ENCODE measurements around the gene STPG4. TPM values are rescaled to one million over a fixed set of nuclear protein-coding genes. Genes with fewer than 3 reads are reported as not detected.

Gene STPG4
- total and polyA plus RNA-seq, 2 of the 8 experiments (the other 6 are each of a cell fraction or from before 2014, with no cell fraction given) = 0.28 TPM; not detected in 1

DNA sequence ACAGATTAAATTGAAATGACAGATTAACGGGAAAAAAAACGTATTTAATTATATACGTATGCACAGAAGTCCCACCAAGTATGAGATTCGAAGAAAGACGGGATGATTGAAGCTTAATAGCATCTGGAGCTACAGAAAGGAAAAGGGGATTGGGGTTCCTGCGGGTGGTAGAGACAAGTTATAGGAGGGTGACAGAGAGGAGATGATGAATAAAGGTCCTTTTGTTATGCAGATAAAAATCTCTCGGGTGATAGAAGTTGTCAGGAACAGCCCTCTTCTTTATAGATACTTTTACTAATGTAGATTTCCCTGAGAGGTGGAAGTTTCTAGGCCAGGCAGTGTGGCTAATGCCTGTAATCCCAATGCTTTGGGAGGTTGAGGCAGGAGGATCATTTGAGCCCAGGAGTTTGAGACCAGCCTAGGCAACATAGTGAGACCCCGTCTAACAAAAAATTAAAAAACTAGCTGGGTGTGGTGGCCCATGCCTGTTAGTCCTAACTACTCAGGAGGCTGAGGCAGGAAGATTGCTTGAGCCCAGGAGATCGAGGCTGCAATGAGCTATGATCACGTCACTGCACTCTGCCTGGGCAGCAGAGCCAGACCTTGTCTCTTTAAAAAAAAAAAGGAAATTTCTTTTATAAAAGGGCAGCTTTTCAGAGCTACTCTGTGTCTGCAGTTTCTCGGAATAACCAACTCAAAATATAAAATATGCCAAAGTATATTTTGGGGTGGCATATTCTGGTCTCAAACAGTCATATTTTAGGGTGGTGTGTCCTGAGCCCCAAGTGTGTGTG, 113.0 kb downstream of the STPG4 start (continued):
- TF ChIP-seq, protein P1, sequence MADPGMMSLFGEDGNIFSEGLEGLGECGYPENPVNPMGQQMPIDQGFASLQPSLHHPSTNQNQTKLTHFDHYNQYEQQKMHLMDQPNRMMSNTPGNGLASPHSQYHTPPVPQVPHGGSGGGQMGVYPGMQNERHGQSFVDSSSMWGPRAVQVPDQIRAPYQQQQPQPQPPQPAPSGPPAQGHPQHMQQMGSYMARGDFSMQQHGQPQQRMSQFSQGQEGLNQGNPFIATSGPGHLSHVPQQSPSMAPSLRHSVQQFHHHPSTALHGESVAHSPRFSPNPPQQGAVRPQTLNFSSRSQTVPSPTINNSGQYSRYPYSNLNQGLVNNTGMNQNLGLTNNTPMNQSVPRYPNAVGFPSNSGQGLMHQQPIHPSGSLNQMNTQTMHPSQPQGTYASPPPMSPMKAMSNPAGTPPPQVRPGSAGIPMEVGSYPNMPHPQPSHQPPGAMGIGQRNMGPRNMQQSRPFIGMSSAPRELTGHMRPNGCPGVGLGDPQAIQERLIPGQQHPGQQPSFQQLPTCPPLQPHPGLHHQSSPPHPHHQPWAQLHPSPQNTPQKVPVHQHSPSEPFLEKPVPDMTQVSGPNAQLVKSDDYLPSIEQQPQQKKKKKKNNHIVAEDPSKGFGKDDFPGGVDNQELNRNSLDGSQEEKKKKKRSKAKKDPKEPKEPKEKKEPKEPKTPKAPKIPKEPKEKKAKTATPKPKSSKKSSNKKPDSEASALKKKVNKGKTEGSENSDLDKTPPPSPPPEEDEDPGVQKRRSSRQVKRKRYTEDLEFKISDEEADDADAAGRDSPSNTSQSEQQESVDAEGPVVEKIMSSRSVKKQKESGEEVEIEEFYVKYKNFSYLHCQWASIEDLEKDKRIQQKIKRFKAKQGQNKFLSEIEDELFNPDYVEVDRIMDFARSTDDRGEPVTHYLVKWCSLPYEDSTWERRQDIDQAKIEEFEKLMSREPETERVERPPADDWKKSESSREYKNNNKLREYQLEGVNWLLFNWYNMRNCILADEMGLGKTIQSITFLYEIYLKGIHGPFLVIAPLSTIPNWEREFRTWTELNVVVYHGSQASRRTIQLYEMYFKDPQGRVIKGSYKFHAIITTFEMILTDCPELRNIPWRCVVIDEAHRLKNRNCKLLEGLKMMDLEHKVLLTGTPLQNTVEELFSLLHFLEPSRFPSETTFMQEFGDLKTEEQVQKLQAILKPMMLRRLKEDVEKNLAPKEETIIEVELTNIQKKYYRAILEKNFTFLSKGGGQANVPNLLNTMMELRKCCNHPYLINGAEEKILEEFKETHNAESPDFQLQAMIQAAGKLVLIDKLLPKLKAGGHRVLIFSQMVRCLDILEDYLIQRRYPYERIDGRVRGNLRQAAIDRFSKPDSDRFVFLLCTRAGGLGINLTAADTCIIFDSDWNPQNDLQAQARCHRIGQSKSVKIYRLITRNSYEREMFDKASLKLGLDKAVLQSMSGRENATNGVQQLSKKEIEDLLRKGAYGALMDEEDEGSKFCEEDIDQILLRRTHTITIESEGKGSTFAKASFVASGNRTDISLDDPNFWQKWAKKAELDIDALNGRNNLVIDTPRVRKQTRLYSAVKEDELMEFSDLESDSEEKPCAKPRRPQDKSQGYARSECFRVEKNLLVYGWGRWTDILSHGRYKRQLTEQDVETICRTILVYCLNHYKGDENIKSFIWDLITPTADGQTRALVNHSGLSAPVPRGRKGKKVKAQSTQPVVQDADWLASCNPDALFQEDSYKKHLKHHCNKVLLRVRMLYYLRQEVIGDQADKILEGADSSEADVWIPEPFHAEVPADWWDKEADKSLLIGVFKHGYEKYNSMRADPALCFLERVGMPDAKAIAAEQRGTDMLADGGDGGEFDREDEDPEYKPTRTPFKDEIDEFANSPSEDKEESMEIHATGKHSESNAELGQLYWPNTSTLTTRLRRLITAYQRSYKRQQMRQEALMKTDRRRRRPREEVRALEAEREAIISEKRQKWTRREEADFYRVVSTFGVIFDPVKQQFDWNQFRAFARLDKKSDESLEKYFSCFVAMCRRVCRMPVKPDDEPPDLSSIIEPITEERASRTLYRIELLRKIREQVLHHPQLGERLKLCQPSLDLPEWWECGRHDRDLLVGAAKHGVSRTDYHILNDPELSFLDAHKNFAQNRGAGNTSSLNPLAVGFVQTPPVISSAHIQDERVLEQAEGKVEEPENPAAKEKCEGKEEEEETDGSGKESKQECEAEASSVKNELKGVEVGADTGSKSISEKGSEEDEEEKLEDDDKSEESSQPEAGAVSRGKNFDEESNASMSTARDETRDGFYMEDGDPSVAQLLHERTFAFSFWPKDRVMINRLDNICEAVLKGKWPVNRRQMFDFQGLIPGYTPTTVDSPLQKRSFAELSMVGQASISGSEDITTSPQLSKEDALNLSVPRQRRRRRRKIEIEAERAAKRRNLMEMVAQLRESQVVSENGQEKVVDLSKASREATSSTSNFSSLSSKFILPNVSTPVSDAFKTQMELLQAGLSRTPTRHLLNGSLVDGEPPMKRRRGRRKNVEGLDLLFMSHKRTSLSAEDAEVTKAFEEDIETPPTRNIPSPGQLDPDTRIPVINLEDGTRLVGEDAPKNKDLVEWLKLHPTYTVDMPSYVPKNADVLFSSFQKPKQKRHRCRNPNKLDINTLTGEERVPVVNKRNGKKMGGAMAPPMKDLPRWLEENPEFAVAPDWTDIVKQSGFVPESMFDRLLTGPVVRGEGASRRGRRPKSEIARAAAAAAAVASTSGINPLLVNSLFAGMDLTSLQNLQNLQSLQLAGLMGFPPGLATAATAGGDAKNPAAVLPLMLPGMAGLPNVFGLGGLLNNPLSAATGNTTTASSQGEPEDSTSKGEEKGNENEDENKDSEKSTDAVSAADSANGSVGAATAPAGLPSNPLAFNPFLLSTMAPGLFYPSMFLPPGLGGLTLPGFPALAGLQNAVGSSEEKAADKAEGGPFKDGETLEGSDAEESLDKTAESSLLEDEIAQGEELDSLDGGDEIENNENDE (IDR thresholded peaks at IDR 0.05; ENCODE audit: insufficient replicate concordance, low read length) = no peak
- TF ChIP-seq RNF2 (IDR thresholded peaks at IDR 0.05; ENCODE audit: borderline replicate concordance, low read depth, low read length, missing control alignments, poor library complexity, severe bottlenecking) (no peak), HDAC6 (IDR thresholded peaks at IDR 0.05; ENCODE audit: low read depth, low read length) (no peak), SIN3A (conservative IDR thresholded peaks at IDR 0.05 in 1 of 2, IDR thresholded peaks at IDR 0.05 in 1 of 2; ENCODE audit: low read depth in 1 of 2, low read length in 2 of 2) (no peak), TAF1 (IDR thresholded peaks at IDR 0.05; ENCODE audit: low read depth, low read length) (no peak), BACH1 (IDR thresholded peaks at IDR 0.05; ENCODE audit: low read length) (no peak)
- TF ChIP-seq, protein P2, sequence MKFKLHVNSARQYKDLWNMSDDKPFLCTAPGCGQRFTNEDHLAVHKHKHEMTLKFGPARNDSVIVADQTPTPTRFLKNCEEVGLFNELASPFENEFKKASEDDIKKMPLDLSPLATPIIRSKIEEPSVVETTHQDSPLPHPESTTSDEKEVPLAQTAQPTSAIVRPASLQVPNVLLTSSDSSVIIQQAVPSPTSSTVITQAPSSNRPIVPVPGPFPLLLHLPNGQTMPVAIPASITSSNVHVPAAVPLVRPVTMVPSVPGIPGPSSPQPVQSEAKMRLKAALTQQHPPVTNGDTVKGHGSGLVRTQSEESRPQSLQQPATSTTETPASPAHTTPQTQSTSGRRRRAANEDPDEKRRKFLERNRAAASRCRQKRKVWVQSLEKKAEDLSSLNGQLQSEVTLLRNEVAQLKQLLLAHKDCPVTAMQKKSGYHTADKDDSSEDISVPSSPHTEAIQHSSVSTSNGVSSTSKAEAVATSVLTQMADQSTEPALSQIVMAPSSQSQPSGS (IDR thresholded peaks at IDR 0.05; ENCODE audit: low read length) = no peak

All from H1 (cell line).